T-helper 2 cell (primary cell): ENCODE results near the gene TEX264.

Experiments
- DNase-seq, 5 experiments: peaks; one replicate each; pipeline versions ENCODE4 v3.0.0 to v3.0.0-alpha.2; 2012 to 2022

Gene TEX264

DNA sequence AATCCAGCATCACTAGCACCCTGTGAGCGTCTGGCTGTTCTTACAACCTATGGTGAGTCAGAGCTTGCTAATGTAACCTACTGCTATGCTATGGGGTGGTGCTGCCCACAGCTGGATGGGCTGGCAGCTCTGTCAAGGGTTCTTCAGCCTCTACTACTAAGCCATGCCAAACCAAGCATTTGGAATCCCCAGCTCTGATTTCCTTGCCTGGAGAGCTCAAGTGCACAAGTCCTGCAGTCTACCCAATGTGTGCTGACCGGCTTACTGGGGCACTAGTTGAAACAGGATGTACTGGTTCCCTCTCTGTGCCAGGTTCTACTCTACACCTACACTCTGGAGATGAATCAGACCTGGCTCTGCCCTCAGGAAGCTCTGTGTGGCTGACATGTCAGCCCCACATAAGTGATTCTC is 4.2 kb downstream of the TEX264 start:
- DNase-seq = peak in 1 of 5 experiments; percentile 63

- DNase-seq = no peak
Observed at GRCh38 chr3:51676102-51676640, 5.1 kb downstream of the TEX264 start.

- DNase-seq = no peak
Observed at GRCh38 chr3:51677358-51677757, 6.3 kb downstream of the TEX264 start.

- DNase-seq = no peak
Observed at GRCh38 chr3:51678186-51678585, 7.1 kb downstream of the TEX264 start.

DNA sequence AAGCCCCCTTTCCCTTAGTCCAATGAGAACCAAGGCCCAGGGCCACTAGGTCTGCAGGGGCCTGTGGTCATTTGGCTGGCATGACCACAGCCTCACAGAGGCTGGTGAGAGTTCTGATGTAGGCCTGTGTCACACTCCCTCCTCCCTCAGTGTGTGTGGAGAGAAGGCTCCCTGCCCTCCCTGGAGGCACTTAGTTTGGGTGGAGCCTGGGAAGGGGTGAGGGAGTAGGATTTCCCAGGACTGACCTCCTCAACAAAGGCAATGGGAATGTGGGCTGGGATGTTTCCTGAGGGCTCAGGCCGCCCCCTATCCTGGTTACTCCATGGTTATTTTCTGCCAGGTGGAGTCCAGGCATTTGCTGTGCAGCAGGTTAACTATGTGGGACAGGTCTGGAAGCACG is 7.6 kb downstream of the TEX264 start:
- no peak for DNase-seq

- DNase-seq = no peak
Observed at GRCh38 chr3:51679318-51679717, 8.3 kb downstream of the TEX264 start.

DNA sequence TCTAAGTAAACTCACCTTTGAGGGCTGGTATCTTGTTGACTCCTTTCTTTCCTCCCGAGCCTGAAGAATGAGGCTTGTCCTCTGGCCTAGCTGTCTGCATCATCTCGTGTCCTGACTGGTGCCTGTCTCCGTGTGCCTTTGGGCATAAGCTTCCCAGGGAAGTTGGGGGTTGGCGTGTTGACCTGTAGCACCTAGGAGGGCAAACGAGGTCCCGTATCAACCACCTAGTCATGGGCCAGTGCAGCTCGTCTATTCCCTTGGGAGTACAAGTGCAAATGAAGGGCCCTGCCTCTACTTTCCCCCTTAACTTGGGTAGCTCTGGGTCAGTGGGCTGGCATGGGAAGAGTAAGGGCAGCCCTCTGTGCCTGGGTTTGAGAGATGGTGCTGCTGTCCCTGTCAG is 8.7 kb downstream of the TEX264 start:
- DNase-seq = no peak

DNA sequence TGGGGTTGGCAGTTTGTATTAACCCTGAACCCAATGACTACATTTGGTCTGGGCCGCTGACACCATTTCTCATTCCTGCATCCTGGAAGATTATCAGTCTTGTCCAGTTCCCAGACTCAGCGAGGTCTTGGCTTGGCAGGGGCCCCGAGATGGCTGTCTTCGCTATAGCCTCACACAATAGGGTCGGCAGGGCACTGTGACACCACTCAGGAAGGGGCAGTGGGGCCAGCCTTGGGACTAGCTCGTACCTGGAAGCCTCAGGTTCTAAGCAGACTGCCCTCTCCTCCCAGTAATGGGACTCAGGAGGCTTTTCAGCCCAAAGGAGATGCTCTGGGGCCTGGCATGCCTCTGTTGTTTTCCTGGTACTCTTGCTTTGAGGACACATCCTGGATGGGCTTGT is 9.1 kb downstream of the TEX264 start:
- DNase-seq = no peak

- DNase-seq = no peak
Observed at GRCh38 chr3:51680663-51681230, 9.7 kb downstream of the TEX264 start.

- DNase-seq = peak in 3 of 5 experiments; percentile 44 to 88 (median 63)
Observed at GRCh38 chr3:51681453-51681852, 10.4 kb downstream of the TEX264 start.

GRCh38 chr3:51682079-51682478 is 11.0 kb downstream of the TEX264 start:
- peak in 4 of 5 experiments; percentile 53 to 93 (median 66) for DNase-seq

DNA sequence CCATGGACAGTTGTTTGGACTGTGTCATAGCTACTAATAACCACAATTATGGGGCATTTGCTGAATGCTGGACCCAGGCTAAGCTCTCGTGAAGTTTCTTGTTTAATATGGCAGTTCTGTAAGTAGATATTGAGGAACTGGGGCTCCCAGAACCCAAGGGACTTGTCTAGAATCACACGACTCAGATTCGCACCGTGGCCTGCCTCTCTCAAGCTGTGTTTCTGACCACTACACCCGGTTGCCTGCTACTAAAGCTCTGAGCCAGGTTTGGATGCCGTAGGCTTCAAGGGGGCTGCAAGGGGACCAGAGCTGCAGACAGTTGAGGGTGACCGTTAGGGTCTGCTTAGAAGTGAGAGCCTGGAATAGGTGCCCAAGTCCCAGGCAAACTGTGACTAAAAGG is 11.5 kb downstream of the TEX264 start:
- no peak for DNase-seq

DNA sequence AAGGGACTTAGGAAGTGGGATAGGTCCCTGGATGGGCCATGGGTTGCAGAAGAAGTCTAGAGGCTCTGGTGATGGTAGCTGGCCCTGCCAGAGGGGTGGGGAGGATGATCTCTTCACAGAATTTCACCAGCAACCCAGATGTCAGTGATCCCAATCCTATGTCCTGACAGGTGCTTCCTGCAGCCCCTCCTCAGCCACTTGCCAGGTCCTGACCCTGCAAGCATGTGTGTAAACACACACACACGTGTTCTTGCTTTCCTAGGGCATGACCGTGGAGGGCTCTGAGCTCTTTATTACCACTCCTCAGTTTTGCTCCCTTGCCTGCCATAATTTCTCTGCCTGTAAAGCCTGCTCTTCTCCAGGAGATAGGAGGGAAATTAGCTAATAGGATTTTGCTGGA is 12.5 kb downstream of the TEX264 start:
- no peak for DNase-seq

GRCh38 chr3:51684971-51685751 is 14.1 kb downstream of the TEX264 start:
- peak in 1 of 5 experiments; percentile 44 for DNase-seq

- DNase-seq = no peak
Observed at GRCh38 chr3:51686056-51686455, 15.0 kb downstream of the TEX264 start.

DNA sequence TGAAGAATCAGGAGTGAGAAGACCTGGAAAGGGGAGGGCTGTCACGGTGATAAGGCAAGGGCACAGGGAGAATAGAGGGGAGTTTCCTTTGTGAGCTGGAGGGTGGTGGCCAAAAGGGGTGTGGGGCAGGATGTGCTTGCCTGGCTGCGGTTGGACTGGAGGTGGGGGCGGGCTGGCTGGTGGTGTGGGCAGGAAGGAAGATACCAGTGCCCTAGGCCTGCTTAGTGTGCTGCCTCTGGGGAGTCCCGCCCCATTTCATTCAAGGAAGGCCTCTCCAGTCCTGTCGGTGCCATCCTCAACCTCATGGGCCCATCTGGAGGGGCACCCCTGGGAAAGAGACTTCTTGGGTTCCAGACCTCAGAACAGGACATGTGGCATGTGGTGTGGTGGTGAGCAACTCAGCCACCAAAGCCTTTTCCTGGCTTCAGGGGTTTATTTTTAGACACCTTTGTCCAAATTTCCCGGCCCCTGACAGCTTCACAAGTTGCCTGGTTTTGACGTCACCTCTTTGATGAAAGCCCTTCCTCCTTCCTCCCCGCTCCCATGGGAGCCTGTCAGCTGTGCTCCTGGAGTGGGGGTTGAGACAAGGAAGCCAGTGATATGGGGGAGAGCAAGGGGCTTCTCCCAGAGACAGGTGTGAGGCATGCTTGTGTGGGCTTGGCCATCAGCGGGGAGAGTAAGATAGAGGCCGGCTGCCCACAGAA is 15.6 kb downstream of the TEX264 start:
- DNase-seq = peak; percentile 57 to 98 (median 77)

- DNase-seq = no peak
Observed at GRCh38 chr3:51687431-51688205, 16.6 kb downstream of the TEX264 start.

DNA sequence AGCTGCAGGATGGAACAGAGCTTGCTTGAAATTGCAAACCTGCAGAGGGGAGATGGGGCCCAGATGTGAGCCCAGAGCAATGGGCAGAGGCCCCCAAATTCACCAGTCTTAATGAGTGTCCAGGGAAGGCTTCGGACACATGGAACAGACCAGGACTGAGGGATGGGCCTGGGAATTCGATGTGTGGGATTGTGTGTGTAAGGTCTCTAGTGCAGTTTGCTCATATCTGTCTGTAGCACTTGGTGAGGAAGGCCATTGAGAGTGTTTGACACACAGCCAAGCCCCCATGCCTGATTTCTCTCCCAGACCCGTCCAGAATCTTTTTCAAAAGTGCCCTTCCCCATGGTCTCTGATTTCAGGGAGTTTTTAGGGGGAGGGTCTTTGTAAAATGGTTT is 17.2 kb downstream of the TEX264 start:
- DNase-seq = no peak

- DNase-seq = no peak
Observed at GRCh38 chr3:51691021-51691420, 20.0 kb downstream of the TEX264 start.

DNA sequence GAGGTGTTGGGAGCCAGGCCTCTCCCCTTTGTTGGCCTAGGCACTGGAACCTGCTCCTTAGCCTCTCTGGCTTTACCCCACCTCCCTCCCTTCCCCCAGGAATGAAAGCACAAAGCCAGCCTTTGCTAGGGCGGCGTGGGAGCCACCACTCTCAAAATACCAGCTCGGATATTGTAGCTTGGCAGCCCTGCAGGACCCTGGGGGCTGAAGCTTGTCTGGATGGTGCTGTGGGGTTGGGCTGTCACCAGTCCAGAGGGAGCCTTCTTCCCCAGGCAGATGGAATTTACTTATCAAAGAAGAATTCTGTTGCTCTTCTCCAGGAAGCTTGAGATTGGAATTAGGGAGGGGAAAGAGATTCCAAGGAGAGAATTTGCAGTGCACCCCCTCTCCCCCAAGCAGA is 20.9 kb downstream of the TEX264 start:
- DNase-seq = no peak

GRCh38 chr3:51692980-51693395 is 21.9 kb downstream of the TEX264 start:
- no peak for DNase-seq

GRCh38 chr3:51696954-51697353 is 25.9 kb downstream of the TEX264 start:
- no peak for DNase-seq

- DNase-seq = no peak
Observed at GRCh38 chr3:51698209-51698608, 27.2 kb downstream of the TEX264 start.
